HG03520 (cell line): Measurements from ENCODE around the gene PFDN2.

Source experiments
- ATAC-seq: cut with Tn5 transposase; IDR thresholded peaks from one replicate; pipeline ENCODE4 v1.9.1; 2021; ENCODE audit warnings: mild to moderate bottlenecking, moderate library complexity; ENCODE audit not compliant: unreplicated experiment

The PFDN2 gene

GRCh38 chr1:161061419-161061818 lies 56.4 kb downstream of the PFDN2 start:
- ATAC-seq: no peak

- no peak for ATAC-seq
Measured at GRCh38 chr1:161059293-161059692, 58.5 kb downstream of the PFDN2 start.

DNA sequence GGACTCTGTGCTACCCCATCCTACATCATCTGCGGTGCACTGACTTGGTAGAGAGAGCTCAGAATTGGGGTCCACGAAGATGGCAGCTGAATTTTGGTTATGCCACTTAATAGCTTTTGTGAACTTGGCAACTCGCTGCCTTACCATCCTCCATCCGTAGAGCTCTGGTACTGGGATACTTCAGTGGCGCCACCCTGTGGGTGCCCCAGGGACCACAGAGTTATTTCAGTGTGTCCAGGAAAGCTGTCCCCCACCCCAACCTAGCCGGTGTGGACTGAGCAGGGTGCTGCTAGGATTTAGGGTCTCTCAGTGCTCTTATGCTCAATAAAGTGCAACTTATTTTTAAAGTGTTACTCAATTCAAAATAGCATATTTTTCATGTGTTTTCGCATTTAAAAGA lies 63.0 kb downstream of the PFDN2 start:
- no peak for ATAC-seq

DNA sequence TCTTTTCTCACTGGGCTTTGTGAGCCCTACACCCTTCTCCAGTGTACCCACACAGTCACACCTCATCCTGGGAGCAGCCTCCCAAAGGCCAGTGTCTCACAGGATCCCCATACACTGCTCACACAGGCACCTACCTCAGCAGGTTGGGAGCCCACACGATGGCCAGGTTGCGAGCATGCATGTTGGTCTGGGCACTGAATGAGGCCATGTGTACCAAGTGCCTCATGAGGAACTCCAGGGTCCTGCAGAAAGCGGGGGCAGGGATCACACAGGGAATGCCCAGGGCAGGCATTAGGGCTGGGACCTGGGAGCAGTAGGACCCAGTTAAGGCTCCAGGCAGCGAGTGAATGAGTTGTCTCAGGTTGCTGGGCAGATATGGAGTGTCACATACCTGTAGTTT lies 63.6 kb downstream of the PFDN2 start:
- ATAC-seq: no peak

- no peak for ATAC-seq
Measured at GRCh38 chr1:161052899-161053298, 64.9 kb downstream of the PFDN2 start.

- ATAC-seq: no peak
Measured at GRCh38 chr1:161051219-161051618, 66.6 kb downstream of the PFDN2 start.
